Uterus (tissue), 2 donors: ENCODE results near the gene CLTA.

Source experiments
- CTCF ChIP-seq, 4 experiments: fragments of 200-600 bp in 2 of 4; fragments of 450-650 bp in 2 of 4; sonication (generic) in 2 of 4; IDR thresholded peaks; one replicate each; pipeline ENCODE4 v1.5.1; 2016 to 2019; ENCODE audit warnings: antibody characterized with exemption in 4 of 4, mild to moderate bottlenecking in 2 of 4, moderate library complexity in 1 of 4
- POLR2A ChIP-seq, 2 donors: fragments of 450-650 bp; IDR thresholded peaks; one replicate each; pipeline ENCODE4 v1.6.1; 2016; ENCODE audit warnings: antibody characterized with exemption in 2 of 2, mild to moderate bottlenecking in 1 of 2, moderate library complexity in 1 of 2

GRCh38 chr9:36222449-36222848 lies 31.7 kb downstream of the CLTA start:
- no peak for TF ChIP-seq CTCF (IDR thresholded peaks at IDR 0.05)
- TF ChIP-seq POLR2A (IDR thresholded peaks at IDR 0.05): no peak
